Transverse colon (tissue), 3 donors: ENCODE results near the gene CCN2.

ENCODE experiments used
- CTCF ChIP-seq, 5 experiments: fragments of 200-600 bp in 3 of 5; fragments of 450-650 bp in 2 of 5; sonication (generic) in 3 of 5; IDR thresholded peaks; 1 replicate in 2 of 5; 2 replicates in 3 of 5; pipeline ENCODE4 v1.5.1; 2016 to 2017; ENCODE audit warnings: antibody characterized with exemption in 5 of 5, inconsistent platforms in 3 of 5, mild to moderate bottlenecking in 2 of 5, moderate library complexity in 1 of 5
- EP300 ChIP-seq: sonication (generic); formaldehyde crosslinking; IDR thresholded peaks from one replicate; pipeline ENCODE4 v1.6.1; 2017; ENCODE audit warnings: antibody characterized with exemption, low read depth
- POLR2A ChIP-seq: fragments of 450-650 bp; IDR thresholded peaks from one replicate; pipeline ENCODE4 v1.6.1; 2016; ENCODE audit warnings: antibody characterized with exemption, mild to moderate bottlenecking, moderate library complexity

- TF ChIP-seq CTCF (IDR thresholded peaks at IDR 0.05) (no peak), POLR2A (no peak), EP300 (no peak)
These were observed 1.8 kb upstream of the CCN2 start for GRCh38 chr6:131952886-131953509.
